Hepatocyte (in vitro differentiated cells): Measurements from ENCODE around the gene KANK2. TPM values are rescaled to one million over a fixed set of nuclear protein-coding genes. Genes with fewer than 3 reads are reported as not detected.

ENCODE experiments used
- DNase-seq: peaks from one replicate; pipeline ENCODE4 v3.0.0-alpha.2; 2016; ENCODE audit warnings: low spot score
- H2AFZ ChIP-seq: fragments of 200-600 bp; sonication (generic); 2 replicates; pipeline ENCODE4 v1.6.0; 2016; ENCODE audit warnings: antibody characterized with exemption, mild to moderate bottlenecking
- H3K27ac ChIP-seq: fragments of 200-600 bp; sonication (generic); 2 replicates; pipeline ENCODE4 v1.5.1; 2016; ENCODE audit warnings: mild to moderate bottlenecking
- H3K27me3 ChIP-seq: fragments of 200-600 bp; sonication (generic); 2 replicates; pipeline ENCODE4 v1.6.1; 2016
- H3K36me3 ChIP-seq: fragments of 200-600 bp; sonication (generic); replicated peaks from 2 replicates; pipeline ENCODE4 v1.5.1; 2016; ENCODE audit warnings: low read depth; ENCODE audit not compliant: insufficient read depth
- H3K4me1 ChIP-seq: fragments of 200-600 bp; sonication (generic); 2 replicates; pipeline ENCODE4 v1.5.1; 2016; ENCODE audit warnings: mild to moderate bottlenecking, moderate library complexity; ENCODE audit not compliant: insufficient read depth
- H3K4me2 ChIP-seq: fragments of 200-600 bp; sonication (generic); 2 replicates; pipeline ENCODE4 v1.6.0; 2016
- H3K4me3 ChIP-seq: fragments of 200-600 bp; sonication (generic); 2 replicates; pipeline ENCODE4 v1.5.1; 2016; ENCODE audit warnings: mild to moderate bottlenecking
- H3K79me2 ChIP-seq: fragments of 200-600 bp; sonication (generic); 2 replicates; pipeline ENCODE4 v1.6.0; 2017; ENCODE audit warnings: mild to moderate bottlenecking
- H3K9me2 ChIP-seq: fragments of 200-600 bp; sonication (generic); replicated peaks from 2 replicates; pipeline ENCODE4 v1.6.0; 2017; ENCODE audit warnings: mild to moderate bottlenecking; ENCODE audit not compliant: insufficient read depth
- H3K9me3 ChIP-seq: fragments of 200-600 bp; sonication (generic); 2 replicates; pipeline ENCODE4 v1.5.1; 2016; ENCODE audit warnings: low read depth, mild to moderate bottlenecking
- H4K20me1 ChIP-seq: fragments of 200-600 bp; sonication (generic); 2 replicates; pipeline ENCODE4 v1.6.0; 2016; ENCODE audit warnings: mild to moderate bottlenecking; ENCODE audit not compliant: insufficient read depth, poor library complexity, severe bottlenecking
- EZH2 ChIP-seq: fragments of 200-600 bp; sonication (generic); IDR thresholded peaks from 2 replicates; pipeline ENCODE4 v1.6.1; 2016; ENCODE audit warnings: antibody characterized with exemption, mild to moderate bottlenecking, borderline replicate concordance
- EZH2phosphoT487 ChIP-seq: fragments of 200-600 bp; sonication (generic); IDR thresholded peaks from one replicate; pipeline ENCODE4 v1.6.1; 2018; ENCODE audit warnings: antibody characterized with exemption, mild to moderate bottlenecking, low read depth, moderate library complexity; ENCODE audit not compliant: unreplicated experiment, severe bottlenecking
- WGBS: methylation state at CpG from one replicate; pipeline ENCODE4 v1.1.6; 2016; ENCODE audit warnings: low lambda C conversion rate; ENCODE audit errors: missing lambda C conversion rate; 5-methylcytosine and 5-hydroxymethylcytosine counted together
- polyA plus RNA-seq: library from polyadenylated mRNA; unstranded; fragments of >200 nt; fragmentation: Nextera tagmentation; extraction: Ambion mirVana; gene quantifications from 2 replicates; pipeline ENCODE4 v1.2.1, GENCODE V29; 2016
- total RNA-seq: library from RNA; depleted of rRNA; stranded (reverse); fragments of >200 nt; gene quantifications from 2 replicates; pipeline ENCODE4 v1.2.3, GENCODE V29; 2014
- TF ChIP-seq, protein P1 (sequence below): fragments of 200-600 bp; sonication (generic); IDR thresholded peaks from 2 replicates; pipeline ENCODE4 v1.5.1; 2016; ENCODE audit warnings: antibody characterized with exemption, mild to moderate bottlenecking; ENCODE audit not compliant: poor library complexity

KANK2 gene
- total and polyA plus RNA-seq, 2 experiments from 2014 or later: 39.6 to 60.3 TPM

DNA sequence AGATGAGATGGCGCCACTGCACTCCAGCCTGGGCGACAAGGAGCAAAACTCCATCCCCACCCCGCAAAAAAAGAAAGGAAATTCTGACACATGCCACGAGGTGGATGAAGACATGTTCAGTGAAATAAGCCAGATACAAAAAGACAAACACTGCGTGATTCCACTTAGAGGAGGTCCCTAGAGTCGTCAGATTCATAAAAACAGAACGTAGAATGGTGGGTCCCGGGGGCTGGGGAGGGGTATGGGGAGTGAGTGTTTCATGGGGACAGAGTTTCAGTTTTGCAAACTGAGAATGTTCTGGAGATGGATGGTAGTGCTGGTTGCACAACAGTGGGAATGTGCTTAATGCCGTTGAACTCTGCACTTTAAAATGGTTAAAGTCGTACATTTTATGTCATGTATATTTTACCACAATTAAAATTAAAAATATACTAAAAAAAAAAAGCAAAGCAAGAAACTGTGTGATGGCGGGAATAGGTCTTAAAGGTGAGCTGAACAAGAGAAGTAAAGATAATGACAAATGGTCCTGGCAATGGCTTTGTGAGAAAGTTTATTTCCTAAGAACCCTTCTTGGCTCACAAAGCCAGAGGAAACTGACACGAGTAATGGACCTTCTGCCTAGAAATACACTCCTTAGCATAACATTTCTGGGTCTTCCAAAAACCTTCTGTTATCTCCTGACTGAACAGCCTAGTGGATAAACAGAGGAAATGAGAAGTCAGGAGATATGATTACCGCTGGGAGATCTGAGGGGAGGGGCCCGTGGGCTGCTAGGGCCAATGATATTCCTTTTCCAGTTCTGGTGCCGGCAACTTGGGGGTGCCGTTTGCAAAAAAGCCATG lies 37.5 kb downstream of the KANK2 start:
- TF ChIP-seq EZH2phosphoT487 (no peak), EZH2 (no peak)
- TF ChIP-seq, protein P1, sequence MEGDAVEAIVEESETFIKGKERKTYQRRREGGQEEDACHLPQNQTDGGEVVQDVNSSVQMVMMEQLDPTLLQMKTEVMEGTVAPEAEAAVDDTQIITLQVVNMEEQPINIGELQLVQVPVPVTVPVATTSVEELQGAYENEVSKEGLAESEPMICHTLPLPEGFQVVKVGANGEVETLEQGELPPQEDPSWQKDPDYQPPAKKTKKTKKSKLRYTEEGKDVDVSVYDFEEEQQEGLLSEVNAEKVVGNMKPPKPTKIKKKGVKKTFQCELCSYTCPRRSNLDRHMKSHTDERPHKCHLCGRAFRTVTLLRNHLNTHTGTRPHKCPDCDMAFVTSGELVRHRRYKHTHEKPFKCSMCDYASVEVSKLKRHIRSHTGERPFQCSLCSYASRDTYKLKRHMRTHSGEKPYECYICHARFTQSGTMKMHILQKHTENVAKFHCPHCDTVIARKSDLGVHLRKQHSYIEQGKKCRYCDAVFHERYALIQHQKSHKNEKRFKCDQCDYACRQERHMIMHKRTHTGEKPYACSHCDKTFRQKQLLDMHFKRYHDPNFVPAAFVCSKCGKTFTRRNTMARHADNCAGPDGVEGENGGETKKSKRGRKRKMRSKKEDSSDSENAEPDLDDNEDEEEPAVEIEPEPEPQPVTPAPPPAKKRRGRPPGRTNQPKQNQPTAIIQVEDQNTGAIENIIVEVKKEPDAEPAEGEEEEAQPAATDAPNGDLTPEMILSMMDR: no peak
- Histone ChIP-seq H3K27ac (peak overlapping the region; percentile 56), H3K9me3 (no peaks in the 10 kb centered on the region), H3K79me2 (peaks cover 6% of the 10 kb centered on the region), H3K4me1 (peaks cover 21% of the 10 kb centered on the region), H4K20me1 (no peaks in the 10 kb centered on the region), H3K36me3 (no peaks in the 10 kb centered on the region), H3K27me3 (no peaks in the 10 kb centered on the region), H3K4me3 (no peak overlapping the region), H2AFZ (no peak overlapping the region), H3K4me2 (peak overlapping the region; percentile 47), H3K9me2 (no peaks in the 10 kb centered on the region)
- 50% methylated on average over 15 of the region's 16 CpGs for WGBS
- no peak for DNase-seq

DNA sequence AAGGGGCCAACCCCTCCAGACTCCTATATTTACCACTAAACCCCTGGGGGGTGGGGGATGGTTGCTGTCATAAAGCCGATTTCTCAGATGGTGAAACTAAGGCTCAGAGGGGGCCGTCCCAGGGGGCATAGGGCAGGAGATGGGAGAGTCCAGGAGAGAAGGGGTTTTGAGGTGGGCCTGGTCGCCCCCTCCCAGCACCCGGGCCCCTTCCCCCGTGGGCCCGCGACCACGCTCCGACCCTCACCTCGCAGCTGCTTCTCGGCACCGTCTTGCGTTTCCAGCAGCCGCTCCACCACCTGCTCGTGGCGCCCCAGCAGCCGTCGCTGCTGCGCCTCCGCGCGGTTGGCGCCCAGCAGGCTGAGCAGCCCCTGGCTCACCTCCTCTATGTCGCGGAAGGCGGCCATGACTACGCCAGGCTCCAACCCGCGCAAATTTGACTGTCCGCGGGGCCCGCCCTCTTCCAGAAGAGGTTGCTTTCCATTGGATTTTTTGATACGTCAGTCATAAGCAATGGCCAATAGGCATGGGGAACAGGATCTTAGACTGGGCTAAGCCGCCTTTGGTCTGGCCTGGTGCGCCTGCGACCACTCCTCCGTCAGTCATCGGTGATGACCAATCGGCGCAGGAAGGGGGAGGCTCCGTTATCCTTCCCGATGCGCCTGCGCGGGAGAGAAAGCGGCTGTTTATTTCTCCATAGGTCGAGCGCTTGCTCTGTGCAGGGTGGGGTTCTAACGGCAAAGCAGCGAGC lies 41.8 kb downstream of the KANK2 start, which contains the start of gene SPC24:
Gene SPC24, minus strand, starts transcription at position 410 of the 748 bp plus-strand sequence. Its CDS starts 6 bp downstream, at position 404.
- peak within 1 kb of the TSS; percentile 83 for H3K4me2 ChIP-seq
- H4K20me1 ChIP-seq: no peaks in the 10 kb centered on the region
- peak within 1 kb of the TSS; percentile 38 for H3K4me3 ChIP-seq
- H2AFZ ChIP-seq: peak within 1 kb of the TSS; percentile 34
- WGBS: under 1% methylated on average over 50 of the region's 50 CpGs
- no peaks in the 10 kb centered on the region for H3K9me2 ChIP-seq
- H3K27ac ChIP-seq: peak within 1 kb of the TSS; percentile 25
- no peaks in the 10 kb centered on the region for H3K9me3 ChIP-seq
- H3K27me3 ChIP-seq: no peaks in the 10 kb centered on the region
- no peak for TF ChIP-seq EZH2phosphoT487
- TF ChIP-seq, protein P1: no peak
- TF ChIP-seq EZH2: no peak
- peak; percentile 98 for DNase-seq
- H3K36me3 ChIP-seq: no peaks in the 10 kb centered on the region
- peaks cover 34% of the 10 kb centered on the region for H3K79me2 ChIP-seq
- peaks cover 16% of the 10 kb centered on the region for H3K4me1 ChIP-seq

DNA sequence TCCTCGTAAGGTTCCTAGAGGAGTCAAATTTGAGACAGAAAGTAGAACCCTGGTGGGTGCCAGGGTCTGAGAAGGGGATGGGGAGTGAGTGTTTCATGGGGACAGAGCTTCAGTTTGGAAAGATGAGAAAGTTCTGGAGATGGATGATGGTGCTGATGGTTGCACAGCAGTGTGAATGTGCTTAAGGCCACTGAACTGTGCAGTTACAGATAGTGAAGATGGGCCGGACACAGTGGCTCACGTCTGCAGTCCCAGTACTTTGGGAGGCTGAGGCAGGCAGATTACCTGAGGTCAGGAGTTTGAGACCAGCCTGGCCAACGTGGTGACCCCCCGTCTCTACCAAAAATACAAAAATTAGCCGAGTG lies 42.7 kb downstream of the KANK2 start:
- Histone ChIP-seq H3K27ac (no peak overlapping the region), H3K9me2 (no peaks in the 10 kb centered on the region), H3K79me2 (peaks cover 38% of the 10 kb centered on the region), H3K4me3 (no peak overlapping the region), H3K27me3 (no peaks in the 10 kb centered on the region), H4K20me1 (no peaks in the 10 kb centered on the region), H2AFZ (no peak overlapping the region), H3K9me3 (no peaks in the 10 kb centered on the region), H3K4me2 (peak overlapping the region; percentile 83), H3K4me1 (peaks cover 9% of the 10 kb centered on the region), H3K36me3 (no peaks in the 10 kb centered on the region)
- no peak for TF ChIP-seq EZH2
- TF ChIP-seq, protein P1: no peak
- no peak for DNase-seq
- 56% methylated on average over 6 of the region's 6 CpGs for WGBS
